HepG2 (cell line): ENCODE measurements around the gene PLCG1. TPM values are rescaled to one million over a fixed set of nuclear protein-coding genes. Genes with fewer than 3 reads are reported as not detected.

Source experiments
- ATM ChIP-seq: fragments of 450-650 bp; IDR thresholded peaks from 2 replicates; pipeline ENCODE4 v1.7.1; 2017; ENCODE audit warnings: mild to moderate bottlenecking, borderline replicate concordance
- ERF ChIP-seq: IDR thresholded peaks from 2 replicates; pipeline ENCODE4 v1.6.1; 2018; ENCODE audit warnings: missing biosample characterization, missing genetic modification reagents
- HMGA1 ChIP-seq: sonication (generic); formaldehyde crosslinking; conservative IDR thresholded peaks from 2 replicates; pipeline ENCODE4 v1.4.0; 2020; ENCODE audit warnings: missing genetic modification reagents
- HOXA3 ChIP-seq: sonication (generic); formaldehyde crosslinking; IDR thresholded peaks from 2 replicates; pipeline ENCODE4 v1.5.0; 2020; ENCODE audit warnings: missing genetic modification reagents
- JARID2 ChIP-seq: sonication (generic); formaldehyde crosslinking; IDR thresholded peaks from 2 replicates; pipeline ENCODE4 v1.8.1; 2023; ENCODE audit warnings: missing genetic modification reagents, inconsistent platforms; ENCODE audit not compliant: insufficient replicate concordance
- MEIS1 ChIP-seq: sonication (generic); formaldehyde crosslinking; IDR thresholded peaks from 2 replicates; pipeline ENCODE4 v1.9.0; 2021; ENCODE audit warnings: mild to moderate bottlenecking, missing genetic modification reagents, moderate library complexity, borderline replicate concordance
- MEIS2 ChIP-seq: sonication (generic); formaldehyde crosslinking; IDR thresholded peaks from 2 replicates; pipeline ENCODE4 v1.9.0; 2021; ENCODE audit warnings: mild to moderate bottlenecking, missing genetic modification reagents
- PITX1 ChIP-seq: sonication (generic); formaldehyde crosslinking; IDR thresholded peaks from 2 replicates; pipeline ENCODE4 v1.5.1; 2020; ENCODE audit warnings: mild to moderate bottlenecking, missing genetic modification reagents
- RCOR2 ChIP-seq: IDR thresholded peaks from 2 replicates; pipeline ENCODE4 v1.6.1; 2016; ENCODE audit warnings: missing biosample characterization, missing genetic modification reagents
- SNAPC4 ChIP-seq: sonication (generic); formaldehyde crosslinking; IDR thresholded peaks from 2 replicates; pipeline ENCODE4 v1.4.0; 2020; ENCODE audit warnings: mild to moderate bottlenecking, missing genetic modification reagents
- TARDBP ChIP-seq: sonication (generic); formaldehyde crosslinking; IDR thresholded peaks from 2 replicates; pipeline ENCODE4 v1.8.0; 2022; ENCODE audit warnings: mild to moderate bottlenecking, missing genetic modification reagents
- TBL1XR1 ChIP-seq: fragments of 150-350 bp; IDR thresholded peaks from 2 replicates; pipeline ENCODE4 v1.6.1; 2014; ENCODE audit warnings: borderline replicate concordance, low read length; ENCODE audit not compliant: partially characterized antibody
- ZBTB1 ChIP-seq: sonication (generic); formaldehyde crosslinking; IDR thresholded peaks from 2 replicates; pipeline ENCODE4 v1.4.0; 2020; ENCODE audit warnings: missing genetic modification reagents, borderline replicate concordance
- ZNF18 ChIP-seq: sonication (generic); formaldehyde crosslinking; IDR thresholded peaks from 2 replicates; pipeline ENCODE4 v1.8.0; 2022; ENCODE audit warnings: mild to moderate bottlenecking, missing genetic modification reagents; ENCODE audit not compliant: insufficient replicate concordance
- ZNF20 ChIP-seq: sonication (generic); formaldehyde crosslinking; IDR thresholded peaks from 2 replicates; pipeline ENCODE4 v1.4.0; 2020; ENCODE audit warnings: mild to moderate bottlenecking, moderate library complexity, missing genetic modification reagents
- ZNF577 ChIP-seq: sonication (generic); formaldehyde crosslinking; IDR thresholded peaks from 2 replicates; pipeline ENCODE4 v1.4.0; 2020; ENCODE audit warnings: mild to moderate bottlenecking, low read depth, missing genetic modification reagents, borderline replicate concordance
- ZZZ3 ChIP-seq: sonication (generic); formaldehyde crosslinking; IDR thresholded peaks from 2 replicates; pipeline ENCODE4 v1.4.0; 2020; ENCODE audit warnings: missing genetic modification reagents, mild to moderate bottlenecking, borderline replicate concordance
- polyA plus RNA-seq, 8 experiments: library from polyadenylated mRNA; depleted of rRNA in 3 of 8; stranded (reverse) in 7 of 8; unstranded in 1 of 8; fragments of >200 nt; fragmentation: Illumina TruSeq in 4 of 8; extraction: Trizol in 4 of 8; gene quantifications; 2 replicates each; pipeline versions ENCODE4 v1.2.1 to v1.2.3, GENCODE V29; 2011 to 2016; ENCODE audit warnings: low read depth in 4 of 8, missing spikeins in 1 of 8, mixed read lengths in 1 of 8; ENCODE audit not compliant: insufficient read depth in 1 of 8
- total RNA-seq, 5 experiments: library from RNA; depleted of rRNA; stranded (reverse); fragments of >200 nt; fragmentation: Illumina TruSeq; extraction: Trizol; gene quantifications; 2 replicates each; pipeline ENCODE4 v1.2.3, GENCODE V29; 2016; ENCODE audit warnings: low read depth in 1 of 5
- TF ChIP-seq, protein P1 (sequence below): sonication (generic); formaldehyde crosslinking; IDR thresholded peaks from 2 replicates; pipeline ENCODE4 v1.4.0; 2020; ENCODE audit warnings: mild to moderate bottlenecking, missing genetic modification reagents
- TF ChIP-seq, protein P2 (sequence below): sonication (generic); formaldehyde crosslinking; IDR thresholded peaks from 2 replicates; pipeline ENCODE4 v1.8.0; 2022; ENCODE audit warnings: mild to moderate bottlenecking, missing genetic modification reagents, moderate library complexity

Gene PLCG1
- total and polyA plus RNA-seq, 2 of the 13 experiments (the other 11 are each of a cell fraction or from before 2014, with no cell fraction given): 85.3 to 158 TPM

GRCh38 chr20:41137614-41138474 is 501 bp downstream of the PLCG1 start (continued):
- TF ChIP-seq SNAPC4 (CRISPR knock-in tag) (0 out of 2 replicates have a peak, but pooled peaks have one; percentile 5), MEIS1 (CRISPR knock-in tag) (no peak; the same call in 1 of the 2 replicates), ZNF18 (peak; percentile 47), ZBTB1 (CRISPR knock-in tag) (no peak), HMGA1 (CRISPR knock-in tag) (no peak), JARID2 (CRISPR knock-in tag) (no peak), ATM (no peak), ZNF20 (CRISPR knock-in tag) (no peak), MEIS2 (CRISPR knock-in tag) (no peak; the same call in 1 of the 2 replicates), PITX1 (no peak), TBL1XR1 (no peak), RCOR2 (CRISPR knock-in tag) (no peak), HOXA3 (CRISPR knock-in tag) (no peak; the same call in 1 of the 2 replicates), ZZZ3 (CRISPR knock-in tag) (peak; percentile 79; the same call in 1 of the 2 replicates), ZNF577 (CRISPR knock-in tag) (no peak), ERF (CRISPR knock-in tag) (0 out of 2 replicates have a peak, but pooled peaks have one; percentile 48), TARDBP (peak; percentile 74)
- TF ChIP-seq, protein P1, sequence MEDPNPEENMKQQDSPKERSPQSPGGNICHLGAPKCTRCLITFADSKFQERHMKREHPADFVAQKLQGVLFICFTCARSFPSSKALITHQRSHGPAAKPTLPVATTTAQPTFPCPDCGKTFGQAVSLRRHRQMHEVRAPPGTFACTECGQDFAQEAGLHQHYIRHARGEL (CRISPR knock-in tag): peak; percentile 83; the same call in 1 of the 2 replicates
- TF ChIP-seq, protein P2, sequence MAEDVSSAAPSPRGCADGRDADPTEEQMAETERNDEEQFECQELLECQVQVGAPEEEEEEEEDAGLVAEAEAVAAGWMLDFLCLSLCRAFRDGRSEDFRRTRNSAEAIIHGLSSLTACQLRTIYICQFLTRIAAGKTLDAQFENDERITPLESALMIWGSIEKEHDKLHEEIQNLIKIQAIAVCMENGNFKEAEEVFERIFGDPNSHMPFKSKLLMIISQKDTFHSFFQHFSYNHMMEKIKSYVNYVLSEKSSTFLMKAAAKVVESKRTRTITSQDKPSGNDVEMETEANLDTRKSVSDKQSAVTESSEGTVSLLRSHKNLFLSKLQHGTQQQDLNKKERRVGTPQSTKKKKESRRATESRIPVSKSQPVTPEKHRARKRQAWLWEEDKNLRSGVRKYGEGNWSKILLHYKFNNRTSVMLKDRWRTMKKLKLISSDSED: no peak
